K562 (cell line): ENCODE measurements around the gene NAA80. TPM values are rescaled to one million over a fixed set of nuclear protein-coding genes. Genes with fewer than 3 reads are reported as not detected.

Experiments
- ARHGAP35 ChIP-seq: fragments of 450-650 bp; IDR thresholded peaks from 2 replicates; pipeline ENCODE4 v1.6.1; 2018; ENCODE audit not compliant: partially characterized antibody
- ASH1L ChIP-seq: fragments of 450-650 bp; IDR thresholded peaks from 2 replicates; pipeline ENCODE4 v1.6.1; 2018; ENCODE audit warnings: borderline replicate concordance, mild to moderate bottlenecking, low read depth; ENCODE audit not compliant: partially characterized antibody
- IFI16 ChIP-seq: fragments of 250-450 bp; sonication (Bioruptor Pico); IDR thresholded peaks from 2 replicates; pipeline ENCODE4 v2.1.2; 2022; ENCODE audit warnings: mild to moderate bottlenecking, inconsistent platforms
- KDM1A ChIP-seq, 2 experiments: fragments of 450-650 bp; IDR thresholded peaks; 2 replicates each; pipeline ENCODE4 v1.6.1; 2016; ENCODE audit warnings: mild to moderate bottlenecking in 2 of 2
- PCBP1 ChIP-seq: fragments of 200-400 bp; formaldehyde crosslinking; IDR thresholded peaks from 2 replicates; pipeline ENCODE4 v1.6.1; 2018; ENCODE audit warnings: mild to moderate bottlenecking, low read depth, low read length; ENCODE audit not compliant: poor library complexity, severe bottlenecking
- PRPF4 ChIP-seq: fragments of 200-400 bp; formaldehyde crosslinking; IDR thresholded peaks from one replicate; pipeline ENCODE4 v1.6.1; 2017; ENCODE audit warnings: low read length, low read depth, mild to moderate bottlenecking; ENCODE audit not compliant: insufficient read depth, poor library complexity, severe bottlenecking
- RBM34 ChIP-seq: fragments of 200-400 bp; formaldehyde crosslinking; IDR thresholded peaks from 2 replicates; pipeline ENCODE4 v1.6.1; 2018; ENCODE audit warnings: low read length, borderline replicate concordance; ENCODE audit not compliant: insufficient read depth
- RNF2 ChIP-seq: sonication (generic); IDR thresholded peaks from 2 replicates; pipeline ENCODE4 v1.6.1; 2016
- SRSF3 ChIP-seq: fragments of 200-400 bp; formaldehyde crosslinking; IDR thresholded peaks from 2 replicates; pipeline ENCODE4 v1.6.1; 2016; ENCODE audit warnings: mild to moderate bottlenecking, low read length, moderate library complexity; ENCODE audit not compliant: insufficient read depth
- STAG1 ChIP-seq: sonication (generic); formaldehyde crosslinking; IDR thresholded peaks from 2 replicates; pipeline ENCODE4 v1.5.0; 2020; ENCODE audit warnings: missing genetic modification reagents, borderline replicate concordance
- TAF7 ChIP-seq: fragments of 450-650 bp; IDR thresholded peaks from 2 replicates; pipeline ENCODE4 v1.6.1; 2016; ENCODE audit warnings: missing genetic modification characterization, missing compliant biosample characterization
- XRCC5 ChIP-seq: fragments of 200-400 bp; formaldehyde crosslinking; IDR thresholded peaks from 2 replicates; pipeline ENCODE4 v1.6.1; 2017; ENCODE audit warnings: low read depth, mild to moderate bottlenecking, low read length
- ZC3H8 ChIP-seq: fragments of 450-650 bp; IDR thresholded peaks from 2 replicates; pipeline ENCODE4 v1.6.1; 2017
- ZNF41 ChIP-seq: fragments of 250-450 bp; sonication (Bioruptor Pico); conservative IDR thresholded peaks from 2 replicates; pipeline ENCODE4 v1.4.0; 2020; ENCODE audit warnings: mild to moderate bottlenecking
- ZNF584 ChIP-seq: fragments of 200-800 bp; sonication (Bioruptor generic); IDR thresholded peaks from 2 replicates; pipeline ENCODE4 v1.6.1; 2016; ENCODE audit warnings: low read depth, mild to moderate bottlenecking, missing genetic modification characterization, missing compliant biosample characterization
- polyA plus RNA-seq, 8 experiments: library from polyadenylated mRNA; depleted of rRNA in 4 of 8; stranded (reverse) in 5 of 8; unstranded in 3 of 8; fragments of >200 nt; fragmentation: Nextera tagmentation in 2 of 8; fragmentation: Illumina TruSeq in 1 of 8; extraction: Ambion mirVana in 2 of 8; extraction: Trizol in 1 of 8; gene quantifications; 2 replicates each; pipeline versions ENCODE4 v1.2.1 to v1.2.3, GENCODE V29; 2011 to 2014; ENCODE audit warnings: inconsistent platforms in 1 of 8, missing spikeins in 1 of 8
- total RNA-seq, 7 experiments: library from RNA; depleted of rRNA in 6 of 7; stranded (reverse); fragments of >200 nt in 6 of 7; fragmentation: Illumina TruSeq in 2 of 7; extraction: Trizol in 2 of 7; gene quantifications; 2 replicates each; pipeline versions ENCODE4 v1.2.1 to v1.2.3, GENCODE V29; 2011 to 2021; ENCODE audit warnings: low replicate concordance in 1 of 7
- TF ChIP-seq, protein P1 (sequence below): fragments of 450-650 bp; IDR thresholded peaks from 2 replicates; pipeline ENCODE4 v1.6.1; 2016; ENCODE audit warnings: low read depth
- TF ChIP-seq, protein P2 (sequence below): fragments of 450-650 bp; formaldehyde crosslinking; IDR thresholded peaks from 2 replicates; pipeline ENCODE4 v1.4.0; 2020; ENCODE audit warnings: mild to moderate bottlenecking
- TF ChIP-seq, protein P3 (sequence below): sonication (generic); formaldehyde crosslinking; IDR thresholded peaks from 2 replicates; pipeline ENCODE4 v1.8.1; 2022; ENCODE audit warnings: missing genetic modification reagents

The NAA80 gene
- total and polyA plus RNA-seq, 9 of the 15 experiments (the other 6 are each of a cell fraction or from before 2014, with no cell fraction given): 0.82 to 24.0 (median 8.6) TPM

GRCh38 chr3:50260027-50260941, 38.9 kb downstream of the NAA80 start (continued):
- TF ChIP-seq, protein P1, sequence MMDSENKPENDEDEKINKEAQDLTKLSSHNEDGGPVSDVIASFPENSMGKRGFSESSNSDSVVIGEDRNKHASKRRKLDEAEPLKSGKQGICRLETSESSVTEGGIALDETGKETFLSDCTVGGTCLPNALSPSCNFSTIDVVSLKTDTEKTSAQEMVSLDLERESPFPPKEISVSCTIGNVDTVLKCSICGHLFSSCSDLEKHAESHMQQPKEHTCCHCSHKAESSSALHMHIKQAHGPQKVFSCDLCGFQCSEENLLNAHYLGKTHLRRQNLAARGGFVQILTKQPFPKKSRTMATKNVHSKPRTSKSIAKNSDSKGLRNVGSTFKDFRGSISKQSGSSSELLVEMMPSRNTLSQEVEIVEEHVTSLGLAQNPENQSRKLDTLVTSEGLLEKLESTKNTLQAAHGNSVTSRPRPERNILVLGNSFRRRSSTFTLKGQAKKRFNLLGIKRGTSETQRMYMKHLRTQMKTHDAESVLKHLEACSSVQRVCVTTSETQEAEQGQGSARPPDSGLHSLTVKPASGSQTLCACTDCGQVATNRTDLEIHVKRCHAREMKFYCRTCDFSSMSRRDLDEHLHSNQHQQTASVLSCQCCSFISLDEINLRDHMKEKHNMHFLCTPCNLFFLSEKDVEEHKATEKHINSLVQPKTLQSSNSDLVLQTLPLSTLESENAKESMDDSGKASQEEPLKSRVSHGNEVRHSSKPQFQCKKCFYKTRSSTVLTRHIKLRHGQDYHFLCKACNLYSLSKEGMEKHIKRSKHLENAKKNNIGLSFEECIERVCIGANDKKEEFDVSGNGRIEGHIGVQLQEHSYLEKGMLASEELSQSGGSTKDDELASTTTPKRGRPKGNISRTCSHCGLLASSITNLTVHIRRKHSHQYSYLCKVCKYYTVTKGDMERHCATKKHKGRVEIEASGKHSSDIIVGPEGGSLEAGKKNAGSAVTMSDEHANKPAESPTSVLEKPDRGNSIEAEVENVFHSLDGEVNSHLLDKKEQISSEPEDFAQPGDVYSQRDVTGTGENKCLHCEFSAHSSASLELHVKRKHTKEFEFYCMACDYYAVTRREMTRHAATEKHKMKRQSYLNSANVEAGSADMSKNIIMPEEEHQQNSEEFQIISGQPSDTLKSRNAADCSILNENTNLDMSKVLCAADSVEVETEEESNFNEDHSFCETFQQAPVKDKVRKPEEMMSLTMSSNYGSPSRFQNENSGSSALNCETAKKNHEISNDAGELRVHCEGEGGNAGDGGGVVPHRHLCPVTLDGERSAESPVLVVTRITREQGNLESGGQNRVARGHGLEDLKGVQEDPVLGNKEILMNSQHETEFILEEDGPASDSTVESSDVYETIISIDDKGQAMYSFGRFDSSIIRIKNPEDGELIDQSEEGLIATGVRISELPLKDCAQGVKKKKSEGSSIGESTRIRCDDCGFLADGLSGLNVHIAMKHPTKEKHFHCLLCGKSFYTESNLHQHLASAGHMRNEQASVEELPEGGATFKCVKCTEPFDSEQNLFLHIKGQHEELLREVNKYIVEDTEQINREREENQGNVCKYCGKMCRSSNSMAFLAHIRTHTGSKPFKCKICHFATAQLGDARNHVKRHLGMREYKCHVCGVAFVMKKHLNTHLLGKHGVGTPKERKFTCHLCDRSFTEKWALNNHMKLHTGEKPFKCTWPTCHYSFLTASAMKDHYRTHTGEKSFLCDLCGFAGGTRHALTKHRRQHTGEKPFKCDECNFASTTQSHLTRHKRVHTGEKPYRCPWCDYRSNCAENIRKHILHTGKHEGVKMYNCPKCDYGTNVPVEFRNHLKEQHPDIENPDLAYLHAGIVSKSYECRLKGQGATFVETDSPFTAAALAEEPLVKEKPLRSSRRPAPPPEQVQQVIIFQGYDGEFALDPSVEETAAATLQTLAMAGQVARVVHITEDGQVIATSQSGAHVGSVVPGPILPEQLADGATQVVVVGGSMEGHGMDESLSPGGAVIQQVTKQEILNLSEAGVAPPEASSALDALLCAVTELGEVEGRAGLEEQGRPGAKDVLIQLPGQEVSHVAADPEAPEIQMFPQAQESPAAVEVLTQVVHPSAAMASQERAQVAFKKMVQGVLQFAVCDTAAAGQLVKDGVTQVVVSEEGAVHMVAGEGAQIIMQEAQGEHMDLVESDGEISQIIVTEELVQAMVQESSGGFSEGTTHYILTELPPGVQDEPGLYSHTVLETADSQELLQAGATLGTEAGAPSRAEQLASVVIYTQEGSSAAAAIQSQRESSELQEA: no peak
- TF ChIP-seq RNF2 (no peak), PCBP1 (peak; percentile 88), ASH1L (no peak), STAG1 (peak; percentile 54; the same call in 1 of the 2 replicates), IFI16 (CRISPR knock-in tag) (no peak), SRSF3 (no peak), KDM1A (IDR thresholded peaks at IDR 0.05) (no peak), PRPF4 (no peak), ZNF584 (CRISPR knock-in tag) (no peak), ZC3H8 (no peak), TAF7 (tag) (no peak), ZNF41 (CRISPR knock-in tag) (no peak), ARHGAP35 (no peak), RBM34 (no peak), XRCC5 (peak; percentile 81)
- TF ChIP-seq, protein P2, sequence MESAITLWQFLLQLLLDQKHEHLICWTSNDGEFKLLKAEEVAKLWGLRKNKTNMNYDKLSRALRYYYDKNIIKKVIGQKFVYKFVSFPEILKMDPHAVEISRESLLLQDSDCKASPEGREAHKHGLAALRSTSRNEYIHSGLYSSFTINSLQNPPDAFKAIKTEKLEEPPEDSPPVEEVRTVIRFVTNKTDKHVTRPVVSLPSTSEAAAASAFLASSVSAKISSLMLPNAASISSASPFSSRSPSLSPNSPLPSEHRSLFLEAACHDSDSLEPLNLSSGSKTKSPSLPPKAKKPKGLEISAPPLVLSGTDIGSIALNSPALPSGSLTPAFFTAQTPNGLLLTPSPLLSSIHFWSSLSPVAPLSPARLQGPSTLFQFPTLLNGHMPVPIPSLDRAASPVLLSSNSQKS: no peak
- TF ChIP-seq, protein P3, sequence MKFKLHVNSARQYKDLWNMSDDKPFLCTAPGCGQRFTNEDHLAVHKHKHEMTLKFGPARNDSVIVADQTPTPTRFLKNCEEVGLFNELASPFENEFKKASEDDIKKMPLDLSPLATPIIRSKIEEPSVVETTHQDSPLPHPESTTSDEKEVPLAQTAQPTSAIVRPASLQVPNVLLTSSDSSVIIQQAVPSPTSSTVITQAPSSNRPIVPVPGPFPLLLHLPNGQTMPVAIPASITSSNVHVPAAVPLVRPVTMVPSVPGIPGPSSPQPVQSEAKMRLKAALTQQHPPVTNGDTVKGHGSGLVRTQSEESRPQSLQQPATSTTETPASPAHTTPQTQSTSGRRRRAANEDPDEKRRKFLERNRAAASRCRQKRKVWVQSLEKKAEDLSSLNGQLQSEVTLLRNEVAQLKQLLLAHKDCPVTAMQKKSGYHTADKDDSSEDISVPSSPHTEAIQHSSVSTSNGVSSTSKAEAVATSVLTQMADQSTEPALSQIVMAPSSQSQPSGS: peak; percentile 89
